PFSK-1 (cell line): ENCODE measurements around the gene TMEM161A.
A peak's percentile ranks its signal among the peaks of the same experiment; 100 is the strongest.

Source experiments
- FOXP2 ChIP-seq: optimal IDR thresholded peaks from 2 replicates; pipeline ENCODE3; 2011; ENCODE audit warnings: borderline replicate concordance, control low read depth, inconsistent platforms; ENCODE audit not compliant: insufficient read depth; ENCODE audit errors: extremely low read length, extremely low read depth
- POLR2AphosphoS5 ChIP-seq: IDR thresholded peaks from 2 replicates; pipeline ENCODE4 v1.6.1; 2012; ENCODE audit warnings: low read depth, mild to moderate bottlenecking, control low read depth, low read length, moderate library complexity
- REST ChIP-seq, 2 experiments: IDR thresholded peaks; 2 replicates each; pipeline versions ENCODE4 v1.6.1 to v1.8.0; 2011 to 2012; ENCODE audit warnings: low read depth in 2 of 2, low read length in 2 of 2, control low read depth in 1 of 2, inconsistent platforms in 1 of 2, mild to moderate bottlenecking in 1 of 2, moderate library complexity in 1 of 2; ENCODE audit not compliant: insufficient read depth in 1 of 2
- SIN3A ChIP-seq: IDR thresholded peaks from 2 replicates; pipeline ENCODE4 v1.6.1; 2012; ENCODE audit warnings: mild to moderate bottlenecking, low read length, moderate library complexity, borderline replicate concordance; ENCODE audit not compliant: insufficient read depth
- TAF1 ChIP-seq: IDR thresholded peaks from 2 replicates; pipeline ENCODE4 v1.6.1; 2012; ENCODE audit warnings: low read length, control low read depth, borderline replicate concordance; ENCODE audit not compliant: insufficient read depth

- peak; percentile 38; the same call in 1 of the 2 replicates for TF ChIP-seq POLR2AphosphoS5
- TF ChIP-seq REST (IDR thresholded peaks at IDR 0.05; ENCODE audit: insufficient read depth in 1 of 2, low read depth in 2 of 2, low read length in 2 of 2), result no peak
- no peak for TF ChIP-seq TAF1
- TF ChIP-seq SIN3A, result no peak
- TF ChIP-seq FOXP2, result peak; percentile 25
These were observed 32.8 kb downstream of the TMEM161A start for GRCh38 chr19:19105365-19106055.
